Raji (cell line): ENCODE data around the gene CTAGE4.
"Not testable (repeated sequence)": the region's sequence is repeated elsewhere in the genome, so short reads cannot be mapped to it uniquely, and the experiment has no call there.

Experiments
- POLR2A ChIP-seq: IDR thresholded peaks from 2 replicates; pipeline ENCODE4 v1.6.1; 2011; ENCODE audit warnings: low read depth, low read length, control low read depth; ENCODE audit not compliant: insufficient read depth

The CTAGE4 gene, protein sequence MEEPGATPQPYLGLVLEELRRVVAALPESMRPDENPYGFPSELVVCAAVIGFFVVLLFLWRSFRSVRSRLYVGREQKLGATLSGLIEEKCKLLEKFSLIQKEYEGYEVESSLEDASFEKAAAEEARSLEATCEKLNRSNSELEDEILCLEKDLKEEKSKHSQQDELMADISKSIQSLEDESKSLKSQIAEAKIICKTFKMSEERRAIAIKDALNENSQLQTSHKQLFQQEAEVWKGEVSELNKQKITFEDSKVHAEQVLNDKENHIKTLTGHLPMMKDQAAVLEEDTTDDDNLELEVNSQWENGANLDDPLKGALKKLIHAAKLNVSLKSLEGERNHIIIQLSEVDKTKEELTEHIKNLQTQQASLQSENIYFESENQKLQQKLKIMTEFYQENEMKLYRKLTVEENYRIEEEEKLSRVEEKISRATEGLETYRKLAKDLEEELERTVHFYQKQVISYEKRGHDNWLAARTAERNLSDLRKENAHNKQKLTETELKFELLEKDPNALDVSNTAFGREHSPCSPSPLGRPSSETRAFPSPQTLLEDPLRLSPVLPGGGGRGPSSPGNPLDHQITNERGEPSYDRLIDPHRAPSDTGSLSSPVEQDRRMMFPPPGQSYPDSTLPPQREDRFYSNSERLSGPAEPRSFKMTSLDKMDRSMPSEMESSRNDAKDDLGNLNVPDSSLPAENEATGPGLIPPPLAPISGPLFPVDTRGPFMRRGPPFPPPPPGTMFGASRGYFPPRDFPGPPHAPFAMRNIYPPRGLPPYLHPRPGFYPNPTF

DNA sequence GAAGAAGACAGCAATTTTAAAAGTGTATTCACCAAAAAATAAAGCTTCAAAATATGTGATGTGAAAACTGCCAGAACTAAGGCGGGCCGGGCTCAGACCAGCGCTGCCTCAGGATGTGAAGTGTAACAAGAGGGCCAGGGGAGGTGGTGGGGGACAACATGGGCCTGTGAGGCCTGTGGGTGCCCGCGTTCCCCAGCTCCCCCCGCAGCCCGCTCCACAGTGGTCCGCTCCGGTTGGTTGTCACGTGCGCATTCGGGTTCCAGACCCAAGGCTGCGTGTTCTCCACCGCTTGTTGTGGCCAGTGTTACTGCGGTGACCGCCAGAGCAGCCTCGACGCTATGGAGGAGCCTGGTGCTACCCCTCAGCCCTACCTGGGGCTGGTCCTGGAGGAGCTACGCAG, at the start of gene CTAGE4:
Gene CTAGE4, plus strand, starts transcription at position 301 of the 400 bp plus-strand sequence. Its CDS starts 38 bp downstream, at position 339.
- TF ChIP-seq POLR2A = not testable (repeated sequence)

DNA sequence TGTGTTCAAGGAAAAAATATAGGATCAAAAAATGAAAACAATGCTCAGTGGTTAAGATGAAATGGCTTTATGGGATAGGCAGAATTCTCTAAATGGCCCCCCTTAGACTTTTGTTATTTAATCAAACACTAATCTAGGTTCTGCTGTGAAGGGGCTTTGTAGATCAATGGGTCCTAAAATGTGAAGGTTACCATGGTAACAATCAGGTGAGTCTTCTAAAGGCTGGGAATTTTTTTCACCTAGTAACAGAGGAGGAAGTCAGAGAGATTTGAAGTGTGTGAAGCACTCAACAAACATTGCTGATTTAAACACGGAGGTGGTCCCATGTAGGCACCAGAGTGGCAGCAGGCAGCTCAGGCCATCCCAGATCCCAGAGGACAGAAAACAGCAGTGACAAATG, 49.1 kb upstream of the CTAGE4 start:
- no peak for TF ChIP-seq POLR2A

DNA sequence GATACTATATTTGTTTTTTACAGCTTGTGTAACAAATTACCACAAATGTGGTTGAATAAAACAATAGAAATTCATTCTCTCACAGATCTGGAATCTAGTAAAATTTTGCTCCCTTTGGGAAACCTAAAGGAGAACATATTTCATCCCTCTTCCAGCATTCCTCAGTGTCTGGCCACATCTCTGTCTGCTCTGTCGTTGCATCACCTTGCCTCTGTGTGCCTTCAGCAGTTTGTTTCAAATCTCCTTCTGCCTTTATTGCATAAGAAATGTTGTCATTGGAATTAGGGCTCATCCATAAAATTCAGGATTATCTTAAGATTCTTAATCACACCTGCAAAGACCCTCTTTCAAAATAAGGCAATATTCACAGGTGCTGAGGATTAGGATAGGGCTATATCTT, 45.8 kb upstream of the CTAGE4 start:
- no peak for TF ChIP-seq POLR2A

DNA sequence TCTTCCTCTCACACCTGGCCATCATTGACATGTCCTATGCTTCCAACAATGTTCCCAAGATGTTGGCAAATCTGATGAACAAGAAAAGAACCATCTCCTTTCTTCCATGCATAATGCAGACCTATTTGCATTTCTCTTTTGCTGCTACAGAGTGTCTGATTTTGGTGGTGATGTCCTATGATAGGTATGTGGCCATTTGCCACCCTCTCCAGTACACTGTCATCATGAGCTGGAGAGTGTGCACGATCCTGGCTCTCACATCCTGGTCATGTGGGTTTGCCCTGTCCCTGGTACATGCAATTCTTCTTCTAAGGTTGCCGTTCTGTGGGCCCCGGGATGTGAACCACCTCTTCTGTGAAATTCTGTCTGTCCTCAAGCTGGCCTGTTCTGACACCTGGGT, 41.1 kb upstream of the CTAGE4 start:
- TF ChIP-seq POLR2A = no peak

DNA sequence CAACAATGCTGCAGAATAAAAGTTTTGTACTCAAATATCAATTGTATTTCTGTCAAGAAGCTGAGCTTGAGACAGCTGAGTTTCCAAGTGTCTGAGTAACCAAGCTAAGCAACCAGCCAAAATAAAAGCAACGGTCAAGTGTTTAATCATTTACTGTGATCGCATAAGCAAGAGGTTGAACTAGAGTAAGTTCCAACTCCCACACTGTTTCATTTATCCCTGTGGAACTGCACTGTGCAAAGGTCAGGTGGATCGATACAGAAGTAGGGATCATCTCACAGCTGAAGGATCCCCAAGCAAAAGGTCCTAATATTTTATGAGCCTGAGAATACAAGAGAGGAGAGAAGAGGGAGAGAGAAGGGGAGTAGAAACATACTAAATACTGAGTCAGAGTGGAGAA, 38.8 kb upstream of the CTAGE4 start:
- no peak for TF ChIP-seq POLR2A

DNA sequence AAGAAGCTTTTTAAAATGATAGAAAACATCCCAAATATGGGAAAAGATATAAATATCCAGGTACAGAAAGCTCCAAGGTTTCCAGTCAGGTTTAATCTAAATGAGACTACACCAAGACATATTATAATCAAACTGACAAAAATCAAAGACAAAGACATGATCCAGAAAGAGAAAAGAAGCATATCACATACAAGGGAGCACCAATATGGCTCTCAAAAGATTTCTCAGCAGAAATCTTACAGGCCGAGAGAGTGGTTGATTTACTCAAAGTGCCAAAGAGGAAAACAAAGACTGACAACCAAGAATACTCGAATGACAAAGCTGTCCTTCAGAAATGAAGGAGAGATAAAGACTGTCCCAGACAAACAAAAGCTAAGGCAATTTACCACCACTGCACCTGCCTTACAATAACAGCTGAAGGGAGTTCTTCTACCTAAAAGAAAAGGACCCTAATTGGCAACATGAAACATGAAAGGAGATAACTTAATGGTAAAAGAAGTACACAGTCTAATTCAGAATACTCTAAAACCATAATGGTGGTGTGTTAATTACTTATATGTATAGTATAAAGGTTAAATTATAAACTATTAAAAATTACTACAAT, 34.9 kb upstream of the CTAGE4 start:
- TF ChIP-seq POLR2A = no peak

DNA sequence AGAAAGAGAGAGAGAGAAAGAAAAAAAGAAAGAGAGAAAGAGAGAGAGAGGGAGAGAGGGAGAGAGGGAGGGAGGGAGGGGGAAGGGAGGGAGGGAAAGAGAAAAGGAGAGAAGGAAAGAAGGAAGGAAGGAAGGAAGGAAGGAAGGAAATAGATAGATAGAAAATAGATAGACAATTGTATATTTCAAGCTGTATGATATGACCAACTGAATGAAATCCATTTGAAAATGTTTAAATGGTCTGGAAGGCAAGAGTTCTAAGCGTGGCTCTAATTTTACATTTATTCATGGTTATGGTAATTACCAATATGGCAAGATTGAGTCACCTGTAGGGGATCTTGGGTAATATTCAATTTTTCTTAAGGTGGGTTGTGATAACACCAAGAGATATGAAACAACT, 24.4 kb upstream of the CTAGE4 start:
- no peak for TF ChIP-seq POLR2A

DNA sequence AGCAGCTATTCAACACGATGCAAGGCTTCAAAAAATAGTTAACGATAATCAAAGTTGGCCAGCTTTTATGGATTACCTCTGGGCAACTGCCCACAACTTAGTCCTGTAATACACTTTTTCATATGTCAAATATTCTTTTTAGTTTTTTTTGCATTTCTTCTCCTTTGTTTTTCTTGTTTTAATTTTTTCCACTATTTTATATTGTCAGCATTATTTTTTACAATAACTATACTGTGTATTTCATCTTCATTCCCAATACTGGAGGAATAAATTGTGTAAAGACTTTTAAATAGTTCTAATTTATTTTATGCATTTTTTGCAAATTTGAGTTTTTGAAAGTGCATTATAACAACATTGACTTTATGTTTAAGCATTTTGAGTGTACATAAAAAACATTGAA, 18.5 kb upstream of the CTAGE4 start:
- no peak for TF ChIP-seq POLR2A

DNA sequence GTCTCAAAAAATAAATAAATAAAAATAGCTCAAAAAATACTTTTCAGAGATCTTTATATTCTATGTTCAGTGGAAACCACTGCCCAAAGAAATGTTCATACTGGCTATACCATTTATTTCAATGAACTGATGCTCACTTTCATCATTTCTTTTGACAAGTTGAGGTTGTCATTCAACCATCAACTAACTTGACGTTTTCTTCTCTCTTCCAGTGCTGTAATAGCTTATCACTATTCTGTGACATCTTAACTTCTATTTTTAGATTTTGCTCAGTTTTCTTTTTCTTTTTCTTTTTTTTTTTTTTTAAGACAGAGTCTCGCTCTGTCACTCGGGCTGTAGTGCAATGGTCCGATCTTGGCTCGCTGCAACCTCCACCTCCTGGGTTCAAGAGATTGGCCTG, 8.7 kb upstream of the CTAGE4 start:
- no peak for TF ChIP-seq POLR2A

DNA sequence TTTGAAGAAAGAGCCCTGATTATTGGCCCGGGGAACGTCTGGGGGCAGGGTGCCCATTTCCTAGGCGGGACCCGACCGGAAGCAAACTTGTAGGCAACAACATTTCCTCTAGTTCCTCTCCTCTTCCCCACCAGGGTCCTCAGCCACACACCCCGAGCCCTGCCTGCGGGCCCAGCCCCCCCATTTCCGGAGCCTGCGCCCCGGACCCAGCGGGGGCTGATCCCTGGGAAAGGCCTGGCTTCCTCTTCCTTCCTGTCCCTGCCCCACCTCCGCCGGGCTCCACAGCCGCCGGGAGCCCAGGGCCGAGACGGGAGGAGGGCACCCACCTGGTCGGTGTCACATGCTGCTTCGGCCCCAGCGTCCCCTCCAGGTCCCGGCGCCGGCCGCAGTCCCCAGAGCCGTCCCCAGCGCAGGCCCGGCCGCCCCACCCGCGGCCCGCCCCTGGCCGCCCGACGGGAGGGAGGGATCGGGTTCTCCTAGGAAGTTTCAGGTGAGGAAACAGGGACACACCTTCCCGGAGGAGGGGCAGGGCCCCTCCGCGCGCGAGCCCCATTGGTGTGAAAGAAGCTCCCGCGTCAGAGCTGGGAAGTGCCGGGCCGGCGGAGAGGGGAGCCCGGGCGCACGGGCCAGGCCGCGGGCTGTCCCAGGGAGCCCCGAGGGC, 12.1 kb downstream of the CTAGE4 start, which contains the start of gene ARHGEF35:
Gene ARHGEF35, minus strand, starts transcription at position 622 of the 661 bp plus-strand sequence. CDS start 7,450 bp downstream, outside the sequence.
- not testable (repeated sequence) for TF ChIP-seq POLR2A
